ENCODE measurements around the gene FOXP4.

FOXP4 gene

DNA sequence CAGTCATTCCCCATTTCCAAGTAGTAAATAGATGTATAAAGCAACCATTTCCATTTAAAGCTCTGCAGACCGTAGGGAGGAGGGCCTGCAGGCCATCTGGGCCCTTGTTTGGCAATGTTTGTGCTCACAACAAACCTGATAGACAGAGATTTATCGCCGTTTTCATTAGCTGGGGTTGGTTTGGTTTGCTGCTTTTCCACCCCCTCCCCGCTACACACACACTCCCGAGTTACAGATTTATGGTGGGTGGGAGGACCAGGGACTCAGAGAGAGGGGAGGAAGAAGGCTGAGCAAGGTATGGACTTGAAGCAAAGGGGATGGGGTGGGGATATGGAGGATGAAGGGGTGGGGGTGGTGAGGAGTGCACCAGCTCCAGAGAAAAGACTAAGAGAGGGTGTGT lies 36.6 kb upstream of the FOXP4 start:
- no peak for TF ChIP-seq EZH2phosphoT487 (IDR thresholded peaks at IDR 0.05; ENCODE audit: low read depth)
- TF ChIP-seq, protein P1, sequence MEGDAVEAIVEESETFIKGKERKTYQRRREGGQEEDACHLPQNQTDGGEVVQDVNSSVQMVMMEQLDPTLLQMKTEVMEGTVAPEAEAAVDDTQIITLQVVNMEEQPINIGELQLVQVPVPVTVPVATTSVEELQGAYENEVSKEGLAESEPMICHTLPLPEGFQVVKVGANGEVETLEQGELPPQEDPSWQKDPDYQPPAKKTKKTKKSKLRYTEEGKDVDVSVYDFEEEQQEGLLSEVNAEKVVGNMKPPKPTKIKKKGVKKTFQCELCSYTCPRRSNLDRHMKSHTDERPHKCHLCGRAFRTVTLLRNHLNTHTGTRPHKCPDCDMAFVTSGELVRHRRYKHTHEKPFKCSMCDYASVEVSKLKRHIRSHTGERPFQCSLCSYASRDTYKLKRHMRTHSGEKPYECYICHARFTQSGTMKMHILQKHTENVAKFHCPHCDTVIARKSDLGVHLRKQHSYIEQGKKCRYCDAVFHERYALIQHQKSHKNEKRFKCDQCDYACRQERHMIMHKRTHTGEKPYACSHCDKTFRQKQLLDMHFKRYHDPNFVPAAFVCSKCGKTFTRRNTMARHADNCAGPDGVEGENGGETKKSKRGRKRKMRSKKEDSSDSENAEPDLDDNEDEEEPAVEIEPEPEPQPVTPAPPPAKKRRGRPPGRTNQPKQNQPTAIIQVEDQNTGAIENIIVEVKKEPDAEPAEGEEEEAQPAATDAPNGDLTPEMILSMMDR (IDR thresholded peaks at IDR 0.05; ENCODE audit: low read depth, low read length), result no peak
- Histone ChIP-seq H3K27ac (ENCODE audit: low read length) (no peak overlapping the region), H3K36me3 (replicated peaks; ENCODE audit: low read depth, low read length) (no peaks in the 10 kb centered on the region), H2AFZ (ENCODE audit: low read depth, low read length) (no peak overlapping the region), H3K9ac (ENCODE audit: low read length) (no peak overlapping the region), H3K4me2 (ENCODE audit: low read length) (no peak overlapping the region), H3K79me2 (ENCODE audit: low read length) (no peaks in the 10 kb centered on the region), H3K27me3 (ENCODE audit: low read depth, low read length) (peaks cover 22% of the 10 kb centered on the region), H3K4me3 (ENCODE audit: low read length) (no peak overlapping the region), H3K9me3 (ENCODE audit: insufficient read depth, low read length) (no peaks in the 10 kb centered on the region), H4K20me1 (ENCODE audit: insufficient read depth, low read length) (no peaks in the 10 kb centered on the region), H3K4me1 (ENCODE audit: low read length) (peaks cover 12% of the 10 kb centered on the region)

- no peak overlapping the region for H3K4me3 ChIP-seq (ENCODE audit: low read length)
- H3K79me2 ChIP-seq (ENCODE audit: low read length), result no peaks in the 10 kb centered on the region
- H3K9ac ChIP-seq (ENCODE audit: low read length), result no peak overlapping the region
- 0 out of 2 replicates have a peak, but pooled peaks cover 8% of the 10 kb centered on the region for H3K27me3 ChIP-seq (ENCODE audit: low read depth, low read length)
- no peaks in the 10 kb centered on the region for H4K20me1 ChIP-seq (ENCODE audit: insufficient read depth, low read length)
- no peak overlapping the region for H3K27ac ChIP-seq (ENCODE audit: low read length)
- H3K36me3 ChIP-seq (replicated peaks; ENCODE audit: low read depth, low read length), result no peaks in the 10 kb centered on the region
- no peak overlapping the region for H3K4me2 ChIP-seq (ENCODE audit: low read length)
- no peaks in the 10 kb centered on the region for H3K4me1 ChIP-seq (ENCODE audit: low read length)
- no peak overlapping the region for H2AFZ ChIP-seq (ENCODE audit: low read depth, low read length)
- TF ChIP-seq, protein P1 (IDR thresholded peaks at IDR 0.05; ENCODE audit: low read depth, low read length), result no peak
- no peak for TF ChIP-seq EZH2phosphoT487 (IDR thresholded peaks at IDR 0.05; ENCODE audit: low read depth)
- no peaks in the 10 kb centered on the region for H3K9me3 ChIP-seq (ENCODE audit: insufficient read depth, low read length)
Observed at GRCh38 chr6:41511443-41512060, 34.6 kb upstream of the FOXP4 start.

DNA sequence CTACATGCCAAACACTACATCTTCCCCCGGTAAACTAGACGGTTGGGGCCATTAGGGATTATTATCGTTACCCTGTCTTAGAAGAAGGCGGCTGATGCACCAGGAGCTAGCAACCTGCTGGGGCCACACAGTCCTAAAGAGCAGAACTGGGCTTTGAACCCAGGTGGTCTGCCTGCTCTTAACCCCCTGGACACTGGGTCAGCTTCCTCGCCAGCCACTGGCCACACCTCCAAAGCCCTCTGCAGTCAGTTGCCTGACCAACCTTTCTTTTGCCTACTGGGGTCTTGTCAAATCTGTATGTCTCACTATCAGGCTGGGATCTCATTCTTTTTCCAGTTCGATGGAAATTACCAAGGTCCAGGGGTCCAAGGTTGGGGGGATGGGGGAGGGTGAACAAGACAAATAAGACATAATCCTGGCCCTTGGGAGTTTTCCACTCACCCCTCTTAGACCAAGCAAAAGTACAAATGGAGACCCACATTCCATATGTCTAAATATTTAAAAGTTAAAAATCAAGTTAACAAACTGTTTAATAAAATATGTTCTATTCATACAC lies 34.0 kb upstream of the FOXP4 start:
- Histone ChIP-seq H3K4me2 (ENCODE audit: low read length) (no peak overlapping the region), H2AFZ (ENCODE audit: low read depth, low read length) (no peak overlapping the region), H3K4me3 (ENCODE audit: low read length) (no peak overlapping the region), H3K27ac (ENCODE audit: low read length) (no peak overlapping the region), H3K9ac (ENCODE audit: low read length) (no peak overlapping the region), H3K79me2 (ENCODE audit: low read length) (no peaks in the 10 kb centered on the region), H3K36me3 (replicated peaks; ENCODE audit: low read depth, low read length) (no peaks in the 10 kb centered on the region), H3K27me3 (ENCODE audit: low read depth, low read length) (0 out of 2 replicates have a peak, but pooled peaks cover 6% of the 10 kb centered on the region), H3K9me3 (ENCODE audit: insufficient read depth, low read length) (no peaks in the 10 kb centered on the region), H4K20me1 (ENCODE audit: insufficient read depth, low read length) (no peaks in the 10 kb centered on the region), H3K4me1 (ENCODE audit: low read length) (no peaks in the 10 kb centered on the region)
- TF ChIP-seq, protein P1 (IDR thresholded peaks at IDR 0.05; ENCODE audit: low read depth, low read length), result no peak
- no peak for TF ChIP-seq EZH2phosphoT487 (IDR thresholded peaks at IDR 0.05; ENCODE audit: low read depth)

- Histone ChIP-seq H2AFZ (ENCODE audit: low read depth, low read length) (no peak overlapping the region), H3K9ac (ENCODE audit: low read length) (no peak overlapping the region), H3K79me2 (ENCODE audit: low read length) (no peaks in the 10 kb centered on the region), H3K4me3 (ENCODE audit: low read length) (no peak overlapping the region), H4K20me1 (ENCODE audit: insufficient read depth, low read length) (no peaks in the 10 kb centered on the region), H3K9me3 (ENCODE audit: insufficient read depth, low read length) (no peaks in the 10 kb centered on the region), H3K4me1 (ENCODE audit: low read length) (no peaks in the 10 kb centered on the region), H3K27me3 (ENCODE audit: low read depth, low read length) (0 out of 2 replicates have a peak, but pooled peaks cover under 1% of the 10 kb centered on the region), H3K27ac (ENCODE audit: low read length) (no peak overlapping the region), H3K36me3 (replicated peaks; ENCODE audit: low read depth, low read length) (no peaks in the 10 kb centered on the region), H3K4me2 (ENCODE audit: low read length) (no peak overlapping the region)
- TF ChIP-seq, protein P1 (IDR thresholded peaks at IDR 0.05; ENCODE audit: low read depth, low read length), result no peak
- TF ChIP-seq EZH2phosphoT487 (IDR thresholded peaks at IDR 0.05; ENCODE audit: low read depth), result no peak
Observed at GRCh38 chr6:41515995-41516394, 30.2 kb upstream of the FOXP4 start.

All from OCI-LY3 (cell line).